Limb (tissue), 2 donors: ENCODE measurements around the gene COLEC12.
"Not testable (repeated sequence)": the region's sequence is repeated elsewhere in the genome, so short reads cannot be mapped to it uniquely, and the experiment has no call there.

ENCODE experiments used
- DNase-seq, 2 donors: peaks; one replicate each; pipeline ENCODE4 v3.0.0-alpha.2; 2016; ENCODE audit errors: extremely low spot score in 2 of 2

The COLEC12 gene

GRCh38 chr18:293536-293935 lies 207.0 kb downstream of the COLEC12 start:
- DNase-seq = peak in 1 of 2 donors; percentile 38

GRCh38 chr18:292271-292670 lies 208.2 kb downstream of the COLEC12 start:
- no peak for DNase-seq

- DNase-seq = not testable (repeated sequence)
Observed at GRCh38 chr18:289970-290369, 210.5 kb downstream of the COLEC12 start.

- no peak for DNase-seq
Observed at GRCh38 chr18:289026-289425, 211.5 kb downstream of the COLEC12 start.

- DNase-seq = peak in 1 of 2 donors; percentile 63
Observed at GRCh38 chr18:286515-287310, 213.8 kb downstream of the COLEC12 start.

GRCh38 chr18:285817-286216 lies 214.7 kb downstream of the COLEC12 start:
- no peak for DNase-seq

- DNase-seq = no peak
Observed at GRCh38 chr18:275486-275885, 225.0 kb downstream of the COLEC12 start.

- no peak for DNase-seq
Observed at GRCh38 chr18:274313-274712, 226.2 kb downstream of the COLEC12 start.

GRCh38 chr18:273525-273924 lies 227.0 kb downstream of the COLEC12 start:
- no peak for DNase-seq

GRCh38 chr18:272650-273049 lies 227.9 kb downstream of the COLEC12 start:
- no peak for DNase-seq

GRCh38 chr18:269480-270095 lies 230.9 kb downstream of the COLEC12 start:
- DNase-seq = no peak

GRCh38 chr18:267688-268552 lies 232.6 kb downstream of the COLEC12 start, which contains the start of gene THOC1:
Gene THOC1 (minus strand): TSS chr18:268047. CDS start chr18:268019, 28 bp downstream.
- peak; percentile 95 to 96 for DNase-seq

- peak in 1 of 2 donors; percentile 25 for DNase-seq
Observed at GRCh38 chr18:267380-267687, 233.2 kb downstream of the COLEC12 start.
